Progenitor cell of endocrine pancreas (in vitro differentiated cells): ENCODE results near the gene FAM199X. TPM values are rescaled to one million over a fixed set of nuclear protein-coding genes. Genes with fewer than 3 reads are reported as not detected.
A peak's percentile ranks its signal among the peaks of the same experiment; 100 is the strongest.

Experiments
- DNase-seq: peaks from one replicate; pipeline ENCODE4 v3.0.0; 2021; ENCODE audit warnings: low spot score; ENCODE audit not compliant: unreplicated experiment
- H3K27ac Mint-ChIP-seq: 2 replicates; pipeline ENCODE4 v1.8.0; 2021; ENCODE audit warnings: mild to moderate bottlenecking, moderate library complexity, mixed read lengths
- H3K27me3 Mint-ChIP-seq: 2 replicates; pipeline ENCODE4 v1.8.0; 2021; ENCODE audit warnings: mixed read lengths
- H3K36me3 Mint-ChIP-seq: 2 replicates; pipeline ENCODE4 v1.8.0; 2022; ENCODE audit warnings: mixed read lengths; ENCODE audit not compliant: insufficient read depth
- H3K4me1 Mint-ChIP-seq: 2 replicates; pipeline ENCODE4 v1.8.0; 2021; ENCODE audit warnings: low read depth, mixed read lengths
- H3K4me3 Mint-ChIP-seq: 2 replicates; pipeline ENCODE4 v1.8.0; 2021; ENCODE audit warnings: low read depth, mild to moderate bottlenecking, moderate library complexity, mixed read lengths
- H3K9me3 Mint-ChIP-seq: 2 replicates; pipeline ENCODE4 v1.8.0; 2021; ENCODE audit warnings: low read depth, mixed read lengths
- long read RNA-seq: library from polyadenylated mRNA; unstranded; transcript quantifications from one replicate; pipeline ENCODE4 v2.0.0, GENCODE V29; 2020
- total RNA-seq: library from RNA; stranded (reverse); gene quantifications from 2 replicates; pipeline ENCODE4 v1.2.1, GENCODE V29; 2021
- TF ChIP-seq, protein P1 (sequence below): fragments of 200-600 bp; sonication (generic); IDR thresholded peaks from one replicate; pipeline ENCODE4 v1.5.0; 2021; ENCODE audit warnings: antibody characterized with exemption, mild to moderate bottlenecking; ENCODE audit not compliant: unreplicated experiment

FAM199X gene
- 23.2 TPM in 2 replicates for total RNA-seq
- long read RNA-seq, full-length matches to known transcripts = 5 of 19 reads
- long read RNA-seq, partial matches to known transcripts = 6 of 19 reads
- long read RNA-seq, other reads (novel, unspliced or antisense) = 8 of 19 reads

DNA sequence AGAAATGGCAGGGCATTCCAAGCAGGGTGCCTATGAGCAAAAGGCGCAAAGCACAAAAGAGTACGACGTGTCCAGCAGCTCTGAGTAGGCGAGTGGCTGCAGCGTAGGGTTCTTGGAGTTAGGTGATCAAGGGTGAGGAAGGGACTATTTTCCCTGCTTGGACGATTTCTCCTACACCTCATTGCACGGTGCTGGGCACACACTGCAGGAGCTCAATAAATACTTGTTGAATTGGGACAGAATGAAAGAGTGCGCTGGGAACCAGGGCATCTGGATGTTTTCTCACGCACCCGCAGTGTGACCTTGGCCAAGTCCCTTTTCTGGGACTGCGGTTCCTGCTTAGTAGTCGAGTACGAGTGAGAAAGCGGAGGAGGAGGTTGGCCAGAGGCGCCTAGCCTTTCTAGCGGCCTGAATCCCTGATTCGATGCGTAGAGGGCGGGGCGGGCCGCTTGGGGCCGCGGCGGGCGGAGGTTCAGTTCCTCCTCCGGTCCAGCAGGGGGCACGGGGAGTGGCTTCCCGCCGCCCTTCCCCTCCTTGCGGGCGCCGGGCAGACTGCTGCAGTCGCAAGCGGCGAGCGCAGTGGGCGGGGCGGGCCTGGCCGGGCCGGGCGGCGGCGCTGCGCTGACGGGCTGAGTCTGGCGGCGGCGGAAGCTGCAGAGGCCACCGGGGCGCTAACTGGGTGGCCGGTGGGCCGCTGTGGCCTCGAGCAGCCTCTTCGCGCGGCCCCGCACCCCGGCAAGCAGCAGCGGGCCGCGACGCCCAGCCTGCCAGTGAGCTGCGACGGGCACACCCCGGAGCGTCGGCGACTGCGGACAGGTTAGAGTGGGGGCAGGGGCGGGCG is at the start of gene FAM199X:
Gene FAM199X (plus strand): TSS at position 560 of the 841 bp plus-strand sequence. CDS start 333 bp downstream, outside the sequence.
- Mint-ChIP-seq H3K27ac (peak within 1 kb of the TSS; percentile 74), H3K36me3 (peaks cover 4% of the 10 kb centered on the region), H3K4me1 (peaks cover 11% of the 10 kb centered on the region), H3K9me3 (peaks cover 8% of the 10 kb centered on the region), H3K4me3 (peak within 1 kb of the TSS; percentile 74), H3K27me3 (no peaks in the 10 kb centered on the region)
- TF ChIP-seq, protein P1, sequence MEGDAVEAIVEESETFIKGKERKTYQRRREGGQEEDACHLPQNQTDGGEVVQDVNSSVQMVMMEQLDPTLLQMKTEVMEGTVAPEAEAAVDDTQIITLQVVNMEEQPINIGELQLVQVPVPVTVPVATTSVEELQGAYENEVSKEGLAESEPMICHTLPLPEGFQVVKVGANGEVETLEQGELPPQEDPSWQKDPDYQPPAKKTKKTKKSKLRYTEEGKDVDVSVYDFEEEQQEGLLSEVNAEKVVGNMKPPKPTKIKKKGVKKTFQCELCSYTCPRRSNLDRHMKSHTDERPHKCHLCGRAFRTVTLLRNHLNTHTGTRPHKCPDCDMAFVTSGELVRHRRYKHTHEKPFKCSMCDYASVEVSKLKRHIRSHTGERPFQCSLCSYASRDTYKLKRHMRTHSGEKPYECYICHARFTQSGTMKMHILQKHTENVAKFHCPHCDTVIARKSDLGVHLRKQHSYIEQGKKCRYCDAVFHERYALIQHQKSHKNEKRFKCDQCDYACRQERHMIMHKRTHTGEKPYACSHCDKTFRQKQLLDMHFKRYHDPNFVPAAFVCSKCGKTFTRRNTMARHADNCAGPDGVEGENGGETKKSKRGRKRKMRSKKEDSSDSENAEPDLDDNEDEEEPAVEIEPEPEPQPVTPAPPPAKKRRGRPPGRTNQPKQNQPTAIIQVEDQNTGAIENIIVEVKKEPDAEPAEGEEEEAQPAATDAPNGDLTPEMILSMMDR = peak; percentile 68
- peak; percentile 77 for DNase-seq

DNA sequence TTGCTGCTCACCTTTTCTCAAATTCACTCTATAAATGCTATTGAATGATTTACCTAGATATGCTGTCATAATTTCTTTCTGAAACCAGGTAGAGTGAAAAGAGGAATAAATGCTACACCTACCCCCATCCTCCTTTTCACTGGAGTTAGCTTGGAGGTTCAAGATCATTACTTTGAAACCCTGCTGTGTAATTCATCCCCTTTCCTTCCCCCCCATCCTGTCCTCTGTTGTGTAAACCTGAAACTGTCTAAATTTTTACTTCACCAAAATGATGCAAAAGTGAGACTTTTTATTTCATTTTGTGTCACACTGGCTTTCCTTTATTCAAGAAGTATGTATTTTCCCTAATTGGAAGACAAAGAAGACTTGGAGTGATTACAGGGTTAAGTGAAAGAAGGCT is 48.5 kb upstream of the FAM199X start:
- H3K4me1 Mint-ChIP-seq = peaks cover 1% of the 10 kb centered on the region
- H3K36me3 Mint-ChIP-seq = no peaks in the 10 kb centered on the region
- no peak overlapping the region for H3K27ac Mint-ChIP-seq
- no peak overlapping the region for H3K4me3 Mint-ChIP-seq
- TF ChIP-seq, protein P1 = no peak
- no peak for DNase-seq
- H3K9me3 Mint-ChIP-seq = peaks cover 10% of the 10 kb centered on the region
- H3K27me3 Mint-ChIP-seq = no peaks in the 10 kb centered on the region

DNA sequence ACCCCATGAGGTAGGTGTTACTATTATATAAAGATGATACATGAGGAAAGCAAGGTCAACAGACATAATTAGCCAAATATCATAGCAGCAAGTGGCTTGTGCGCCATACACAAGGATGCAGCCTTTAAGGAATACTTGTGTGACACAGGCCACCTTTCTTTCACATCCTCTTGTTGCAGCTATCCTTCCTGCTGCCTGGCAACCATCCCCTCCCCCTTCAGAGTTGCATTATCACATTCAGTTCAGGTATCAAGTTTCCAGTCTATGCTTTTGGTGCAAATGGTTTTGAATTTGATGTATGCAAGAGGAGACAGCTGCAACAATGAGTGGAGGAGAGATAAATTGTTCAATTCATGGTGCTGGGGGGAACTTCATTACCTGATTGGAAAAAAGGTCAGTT is 47.5 kb upstream of the FAM199X start:
- DNase-seq = no peak
- Mint-ChIP-seq H3K27me3 (no peaks in the 10 kb centered on the region), H3K4me1 (peaks cover 1% of the 10 kb centered on the region), H3K27ac (no peak overlapping the region), H3K36me3 (no peaks in the 10 kb centered on the region), H3K9me3 (peaks cover 10% of the 10 kb centered on the region), H3K4me3 (no peak overlapping the region)
- TF ChIP-seq, protein P1 = no peak

DNA sequence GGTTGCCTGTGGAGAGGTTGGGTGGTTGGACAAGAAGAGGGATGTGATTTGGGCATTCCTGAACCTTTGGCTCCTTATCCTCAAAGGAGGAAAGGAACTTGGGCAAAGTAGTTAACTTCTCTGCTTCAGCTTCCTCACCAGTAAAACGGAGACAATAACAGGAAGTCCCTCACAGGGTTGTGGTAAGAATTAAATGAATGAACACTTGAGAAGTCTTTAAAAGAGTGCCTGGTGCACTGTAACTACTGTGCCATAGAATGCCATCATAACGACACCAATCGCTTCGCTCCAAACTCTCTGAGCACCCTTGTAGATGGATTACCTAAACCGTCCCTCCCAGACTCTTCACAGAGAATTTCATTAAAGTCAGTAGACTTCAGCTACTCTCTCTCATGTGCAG is 43.4 kb upstream of the FAM199X start:
- Mint-ChIP-seq H3K4me1 (peaks cover 1% of the 10 kb centered on the region), H3K4me3 (no peak overlapping the region), H3K27me3 (no peaks in the 10 kb centered on the region), H3K27ac (no peak overlapping the region), H3K36me3 (no peaks in the 10 kb centered on the region), H3K9me3 (peaks cover 14% of the 10 kb centered on the region)
- DNase-seq = no peak
- TF ChIP-seq, protein P1 = no peak

DNA sequence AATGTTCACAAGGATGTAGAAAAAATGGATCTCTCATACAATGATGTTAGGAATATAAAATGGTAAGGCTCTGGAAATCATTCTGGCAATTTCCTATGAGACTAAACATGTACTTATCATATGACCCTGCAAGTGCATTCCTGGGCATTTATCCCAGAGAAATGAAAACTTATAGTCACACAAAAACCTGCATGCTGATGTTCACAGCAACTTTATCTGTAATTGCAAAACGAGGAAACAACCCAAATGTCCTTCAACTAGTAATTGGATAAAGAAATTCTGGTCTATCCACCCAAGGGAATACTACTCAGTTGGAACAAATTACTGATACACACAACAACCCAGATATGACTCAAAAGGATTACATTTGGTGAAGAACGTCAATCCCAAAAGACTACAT is 39.4 kb upstream of the FAM199X start:
- TF ChIP-seq, protein P1 = no peak
- Mint-ChIP-seq H3K9me3 (peaks cover 17% of the 10 kb centered on the region), H3K4me3 (no peak overlapping the region), H3K4me1 (no peaks in the 10 kb centered on the region), H3K36me3 (peaks cover 3% of the 10 kb centered on the region), H3K27me3 (no peaks in the 10 kb centered on the region), H3K27ac (no peak overlapping the region)
- no peak for DNase-seq
